ENCODE data around the gene LAMTOR3. TPM values are rescaled to one million over a fixed set of nuclear protein-coding genes. Genes with fewer than 3 reads are reported as not detected.

Gene LAMTOR3
- total RNA-seq, result 10 to 100 TPM; 18.1 to 29.9 (median 25.9) TPM
- 35.4 TPM for total RNA-seq (2013)

GRCh38 chr4:99894161-99894997, at the start of gene LAMTOR3:
LAMTOR3 (minus strand) TSS chr4:99894427; CDS start chr4:99893963, 464 bp downstream.
- peaks cover 6% of the 10 kb centered on the region for H3K36me3 Mint-ChIP-seq
- no peak for TF ChIP-seq CTCF (IDR thresholded peaks at IDR 0.05)
- DNase-seq, result peak; percentile 80 to 96
- 4% methylated on average over 32 of the region's 40 CpGs for WGBS (ENCODE audit: insufficient coverage)
- H3K27me3 Mint-ChIP-seq (ENCODE audit: low read depth in 2 of 2), result no peaks in the 10 kb centered on the region
- Histone ChIP-seq H3K27me3 (ENCODE audit: control insufficient read depth, insufficient read depth, low read length) (no peaks in the 10 kb centered on the region), H3K4me3 (ENCODE audit: low read length) (peak within 1 kb of the TSS; percentile 69), H3K4me1 (ENCODE audit: control insufficient read depth, insufficient read depth, low read length) (peaks cover 20% of the 10 kb centered on the region), H3K9me3 (ENCODE audit: control insufficient read depth, insufficient read depth, low read length) (no peaks in the 10 kb centered on the region), H3K27ac (ENCODE audit: low read length) (peak within 1 kb of the TSS; percentile 82), H3K36me3 (ENCODE audit: control insufficient read depth, insufficient read depth, low read length) (peaks cover 8% of the 10 kb centered on the region)
- peak within 1 kb of the TSS; percentile 81 to 95 for H3K27ac Mint-ChIP-seq
- no peaks in the 10 kb centered on the region for H3K9me3 Mint-ChIP-seq
- H3K4me3 Mint-ChIP-seq, result peak within 1 kb of the TSS; percentile 86
- intact Hi-C loops (cut with micrococcal nuclease), result loop anchor here (1.0 to 10.0 kb wide), 3 partner anchors 52 to 970 kb away; partner anchors contain the start of genes DNAJB14 and EIF4E
- peak; percentile 96 to 99 (median 98) for ATAC-seq
- peaks cover 32 to 34% of the 10 kb centered on the region in 2 donors for H3K4me1 Mint-ChIP-seq

GRCh38 chr4:99938243-99938753, 44.1 kb upstream of the LAMTOR3 start:
- peaks cover 44 to 47% of the 10 kb centered on the region in 2 donors for H3K4me1 Mint-ChIP-seq
- H3K27ac ChIP-seq (ENCODE audit: low read length), result no peak overlapping the region
- peaks cover 10% of the 10 kb centered on the region for H3K36me3 ChIP-seq (ENCODE audit: control insufficient read depth, insufficient read depth, low read length)
- H3K9me3 ChIP-seq (ENCODE audit: control insufficient read depth, insufficient read depth, low read length), result peaks cover 4% of the 10 kb centered on the region
- no peak overlapping the region for H3K4me3 ChIP-seq (ENCODE audit: low read length)
- WGBS (ENCODE audit: insufficient coverage), result 83% methylated on average over 2 of the region's 3 CpGs
- DNase-seq (no peak), ATAC-seq (no peak)
- intact Hi-C loops (cut with micrococcal nuclease), result no loop called here
- H3K27ac Mint-ChIP-seq, result no peak overlapping the region
- no peaks in the 10 kb centered on the region for H3K36me3 Mint-ChIP-seq
- no peak overlapping the region for H3K4me3 Mint-ChIP-seq
- H3K27me3 Mint-ChIP-seq (ENCODE audit: low read depth in 2 of 2), result no peaks in the 10 kb centered on the region
- no peaks in the 10 kb centered on the region for H3K27me3 ChIP-seq (ENCODE audit: control insufficient read depth, insufficient read depth, low read length)
- no peaks in the 10 kb centered on the region for H3K4me1 ChIP-seq (ENCODE audit: control insufficient read depth, insufficient read depth, low read length)
- peaks cover 0 to 3% of the 10 kb centered on the region in 2 donors for H3K9me3 Mint-ChIP-seq
- TF ChIP-seq CTCF (IDR thresholded peaks at IDR 0.05), result no peak

- peaks cover 55% of the 10 kb centered on the region in 2 donors for H3K4me1 Mint-ChIP-seq
- no peak for DNase-seq
- Histone ChIP-seq H3K36me3 (ENCODE audit: control insufficient read depth, insufficient read depth, low read length) (peaks cover 13% of the 10 kb centered on the region), H3K27me3 (ENCODE audit: control insufficient read depth, insufficient read depth, low read length) (no peaks in the 10 kb centered on the region), H3K4me1 (ENCODE audit: control insufficient read depth, insufficient read depth, low read length) (no peaks in the 10 kb centered on the region), H3K27ac (ENCODE audit: low read length) (no peak overlapping the region), H3K4me3 (ENCODE audit: low read length) (no peak overlapping the region), H3K9me3 (ENCODE audit: control insufficient read depth, insufficient read depth, low read length) (peaks cover 4% of the 10 kb centered on the region)
- intact Hi-C loops (cut with micrococcal nuclease), result no loop called here
- H3K4me3 Mint-ChIP-seq, result peak overlapping the region; percentile 28
- H3K27ac Mint-ChIP-seq, result peak overlapping the region in 1 of 2 donors; percentile 78
- H3K27me3 Mint-ChIP-seq (ENCODE audit: low read depth in 2 of 2), result no peaks in the 10 kb centered on the region
- no peaks in the 10 kb centered on the region for H3K36me3 Mint-ChIP-seq
- H3K9me3 Mint-ChIP-seq, result peaks cover 0 to 3% of the 10 kb centered on the region in 2 donors
- TF ChIP-seq CTCF (IDR thresholded peaks at IDR 0.05), result no peak
- ATAC-seq, result no peak
These were observed 40.7 kb upstream of the LAMTOR3 start for GRCh38 chr4:99934891-99935290.

All from natural killer cell (primary cell).